NCI-H2196 (cell line): Measurements from ENCODE around the gene TIPRL.

Experiments
- DNase-seq: peaks from one replicate; lab custom pipeline; 2025; ENCODE audit not compliant: unreplicated experiment; lab: John Stamatoyannopoulos, UW

Gene TIPRL

GRCh38 chr1:168246506-168246905, 67.7 kb downstream of the TIPRL start:
- no peak for DNase-seq
